Lower leg skin (tissue), 3 donors: ENCODE measurements around the gene C12orf54.
"Not testable (repeated sequence)": the region's sequence is repeated elsewhere in the genome, so short reads cannot be mapped to it uniquely, and the experiment has no call there.

ENCODE experiments used
- POLR2A ChIP-seq, 2 donors: fragments of 450-650 bp; IDR thresholded peaks; one replicate each; pipeline ENCODE4 v1.6.1; 2016 to 2017; ENCODE audit warnings: antibody characterized with exemption in 2 of 2, mild to moderate bottlenecking in 1 of 2, moderate library complexity in 1 of 2
- TF ChIP-seq, protein P1 (sequence below), 3 donors: fragments of 450-650 bp; IDR thresholded peaks; one replicate each; pipeline ENCODE4 v1.5.1; 2016; ENCODE audit warnings: antibody characterized with exemption in 3 of 3, mild to moderate bottlenecking in 3 of 3, moderate library complexity in 2 of 3

DNA sequence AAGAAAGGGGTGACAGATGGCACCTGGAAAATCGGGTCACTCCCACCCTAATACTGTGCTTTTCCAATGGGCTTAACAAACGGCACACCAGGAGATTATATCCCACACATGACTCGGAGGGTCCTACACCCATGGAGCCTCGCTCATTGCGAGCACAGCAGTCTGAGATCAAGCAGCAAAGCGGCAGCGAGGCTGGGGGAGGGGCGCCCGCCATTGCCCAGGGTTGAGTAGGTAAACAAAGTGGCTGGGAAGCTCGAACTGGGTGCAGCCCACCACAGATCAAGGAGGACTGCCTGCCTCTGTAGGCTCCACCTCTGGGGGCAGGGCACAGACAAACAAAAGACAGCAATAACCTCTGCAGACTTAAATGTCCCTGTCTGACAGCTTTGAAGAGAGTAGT lies 48.3 kb upstream of the C12orf54 start:
- TF ChIP-seq, protein P1, sequence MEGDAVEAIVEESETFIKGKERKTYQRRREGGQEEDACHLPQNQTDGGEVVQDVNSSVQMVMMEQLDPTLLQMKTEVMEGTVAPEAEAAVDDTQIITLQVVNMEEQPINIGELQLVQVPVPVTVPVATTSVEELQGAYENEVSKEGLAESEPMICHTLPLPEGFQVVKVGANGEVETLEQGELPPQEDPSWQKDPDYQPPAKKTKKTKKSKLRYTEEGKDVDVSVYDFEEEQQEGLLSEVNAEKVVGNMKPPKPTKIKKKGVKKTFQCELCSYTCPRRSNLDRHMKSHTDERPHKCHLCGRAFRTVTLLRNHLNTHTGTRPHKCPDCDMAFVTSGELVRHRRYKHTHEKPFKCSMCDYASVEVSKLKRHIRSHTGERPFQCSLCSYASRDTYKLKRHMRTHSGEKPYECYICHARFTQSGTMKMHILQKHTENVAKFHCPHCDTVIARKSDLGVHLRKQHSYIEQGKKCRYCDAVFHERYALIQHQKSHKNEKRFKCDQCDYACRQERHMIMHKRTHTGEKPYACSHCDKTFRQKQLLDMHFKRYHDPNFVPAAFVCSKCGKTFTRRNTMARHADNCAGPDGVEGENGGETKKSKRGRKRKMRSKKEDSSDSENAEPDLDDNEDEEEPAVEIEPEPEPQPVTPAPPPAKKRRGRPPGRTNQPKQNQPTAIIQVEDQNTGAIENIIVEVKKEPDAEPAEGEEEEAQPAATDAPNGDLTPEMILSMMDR (IDR thresholded peaks at IDR 0.05): not testable (repeated sequence)
- TF ChIP-seq POLR2A (IDR thresholded peaks at IDR 0.05): not testable (repeated sequence)
